Astrocyte (in vitro differentiated cells and primary cell): Measurements from ENCODE around the gene OXSR1.

Source experiments
- EZH2 ChIP-seq: IDR thresholded peaks from 2 replicates; pipeline ENCODE4 v1.6.1; 2012; ENCODE audit warnings: mild to moderate bottlenecking, low read length, inconsistent platforms; ENCODE audit not compliant: insufficient read depth
- TF ChIP-seq, protein P1 (sequence below): IDR thresholded peaks from 2 replicates; pipeline ENCODE4 v1.5.1; 2011; ENCODE audit warnings: low read depth, mild to moderate bottlenecking, inconsistent platforms, low read length, moderate library complexity; ENCODE audit not compliant: insufficient read depth

DNA sequence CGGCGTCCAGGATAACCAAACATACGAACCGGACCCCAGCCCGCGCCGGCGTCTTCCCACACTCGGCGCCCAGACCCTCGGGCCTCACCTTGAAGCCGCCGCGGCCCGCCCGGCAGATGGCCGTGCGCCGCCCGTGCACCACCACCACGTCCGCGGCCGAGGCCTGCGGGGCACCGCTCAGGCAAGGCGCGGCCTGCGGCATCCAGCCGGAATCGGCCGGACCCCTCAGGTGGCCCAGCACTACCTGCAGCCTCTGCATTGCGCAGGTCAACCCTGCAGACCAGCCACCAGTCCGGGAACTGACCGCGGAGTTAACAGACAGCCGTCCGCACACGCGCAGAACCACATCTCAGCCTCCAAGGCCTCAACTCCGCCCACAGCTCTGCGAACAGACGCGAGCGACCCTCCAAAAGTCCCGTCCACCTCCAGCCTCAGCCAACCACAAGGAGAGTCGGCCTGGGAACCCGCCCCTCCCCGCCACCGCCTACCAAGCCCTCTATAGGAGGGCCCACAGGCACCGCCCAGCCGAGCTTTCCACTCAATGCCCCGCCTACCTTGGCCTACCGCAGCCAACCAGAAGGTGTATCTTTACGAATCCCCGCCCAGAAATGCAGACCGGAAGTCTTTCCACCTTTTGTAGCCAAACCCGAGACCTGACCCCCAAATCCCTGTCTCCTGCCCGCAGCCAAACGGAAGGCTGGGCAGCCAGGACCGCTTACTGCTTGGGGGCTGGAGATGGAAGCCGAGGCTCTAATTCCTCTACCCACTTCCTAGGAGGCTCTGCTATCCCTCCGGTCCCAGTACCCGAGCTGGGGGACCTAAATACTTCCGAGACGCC is 28.3 kb upstream of the OXSR1 start, which contains the start of gene ACAA1:
- TF ChIP-seq, protein P1, sequence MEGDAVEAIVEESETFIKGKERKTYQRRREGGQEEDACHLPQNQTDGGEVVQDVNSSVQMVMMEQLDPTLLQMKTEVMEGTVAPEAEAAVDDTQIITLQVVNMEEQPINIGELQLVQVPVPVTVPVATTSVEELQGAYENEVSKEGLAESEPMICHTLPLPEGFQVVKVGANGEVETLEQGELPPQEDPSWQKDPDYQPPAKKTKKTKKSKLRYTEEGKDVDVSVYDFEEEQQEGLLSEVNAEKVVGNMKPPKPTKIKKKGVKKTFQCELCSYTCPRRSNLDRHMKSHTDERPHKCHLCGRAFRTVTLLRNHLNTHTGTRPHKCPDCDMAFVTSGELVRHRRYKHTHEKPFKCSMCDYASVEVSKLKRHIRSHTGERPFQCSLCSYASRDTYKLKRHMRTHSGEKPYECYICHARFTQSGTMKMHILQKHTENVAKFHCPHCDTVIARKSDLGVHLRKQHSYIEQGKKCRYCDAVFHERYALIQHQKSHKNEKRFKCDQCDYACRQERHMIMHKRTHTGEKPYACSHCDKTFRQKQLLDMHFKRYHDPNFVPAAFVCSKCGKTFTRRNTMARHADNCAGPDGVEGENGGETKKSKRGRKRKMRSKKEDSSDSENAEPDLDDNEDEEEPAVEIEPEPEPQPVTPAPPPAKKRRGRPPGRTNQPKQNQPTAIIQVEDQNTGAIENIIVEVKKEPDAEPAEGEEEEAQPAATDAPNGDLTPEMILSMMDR, result no peak
- TF ChIP-seq EZH2, result no peak
